GM21447 (cell line): ENCODE results near the gene PHF21A.
"Not testable (repeated sequence)": the region's sequence is repeated elsewhere in the genome, so short reads cannot be mapped to it uniquely, and the experiment has no call there.

Source experiments
- ATAC-seq: cut with Tn5 transposase; IDR thresholded peaks from one replicate; pipeline ENCODE4 v1.9.1; 2021; ENCODE audit not compliant: unreplicated experiment

Gene PHF21A

GRCh38 chr11:45985212-45985611 lies 136.0 kb downstream of the PHF21A start:
- no peak for ATAC-seq

DNA sequence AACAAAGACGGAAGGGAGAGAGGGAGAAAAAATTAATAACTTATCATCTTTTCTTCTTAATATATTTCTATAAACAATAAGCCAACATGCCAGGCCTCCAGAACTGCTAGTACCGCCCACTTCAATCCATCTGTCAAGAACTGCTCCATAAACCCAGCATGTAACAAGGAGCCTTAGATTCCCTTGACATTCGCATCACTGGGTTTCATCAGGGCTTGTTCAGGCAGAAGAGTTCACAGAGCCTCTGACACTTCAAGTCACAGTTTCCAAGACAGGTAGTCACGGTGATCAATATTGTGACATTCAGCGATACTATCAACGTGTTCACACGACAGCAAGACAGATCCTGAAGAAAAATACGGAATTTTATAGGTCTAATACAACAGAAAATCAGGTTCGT lies 137.1 kb downstream of the PHF21A start:
- ATAC-seq, result no peak

- ATAC-seq, result no peak
These were observed 137.8 kb downstream of the PHF21A start for GRCh38 chr11:45983471-45983845.

GRCh38 chr11:45982656-45983470 lies 138.4 kb downstream of the PHF21A start:
- no peak for ATAC-seq

GRCh38 chr11:45981826-45982225 lies 139.4 kb downstream of the PHF21A start:
- ATAC-seq, result not testable (repeated sequence)

- ATAC-seq, result no peak
These were observed 146.4 kb downstream of the PHF21A start for GRCh38 chr11:45974806-45975205.

DNA sequence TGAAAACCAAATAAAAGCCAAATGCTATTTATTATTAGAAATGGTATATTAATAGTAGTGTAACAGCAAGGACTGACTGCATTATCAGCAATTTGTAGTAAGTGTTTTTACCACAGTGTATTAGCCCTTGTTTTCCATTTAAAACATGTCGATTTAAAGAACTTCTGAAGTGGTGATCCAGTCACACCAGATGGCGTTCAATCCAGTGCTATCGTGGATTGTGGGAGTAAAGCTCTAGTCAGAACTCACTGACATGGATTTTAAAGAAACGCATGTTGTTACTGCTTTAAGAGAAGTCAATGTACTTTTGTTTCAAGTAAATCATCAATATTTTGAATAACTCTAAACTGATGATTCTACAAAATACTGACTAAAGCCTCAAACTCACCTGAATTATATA lies 147.7 kb downstream of the PHF21A start:
- ATAC-seq, result no peak

- no peak for ATAC-seq
These were observed 152.4 kb downstream of the PHF21A start for GRCh38 chr11:45968901-45969300.

GRCh38 chr11:45967506-45967905 lies 153.7 kb downstream of the PHF21A start:
- no peak for ATAC-seq

- peak; percentile 63 for ATAC-seq
These were observed 156.3 kb downstream of the PHF21A start for GRCh38 chr11:45964911-45965389.

DNA sequence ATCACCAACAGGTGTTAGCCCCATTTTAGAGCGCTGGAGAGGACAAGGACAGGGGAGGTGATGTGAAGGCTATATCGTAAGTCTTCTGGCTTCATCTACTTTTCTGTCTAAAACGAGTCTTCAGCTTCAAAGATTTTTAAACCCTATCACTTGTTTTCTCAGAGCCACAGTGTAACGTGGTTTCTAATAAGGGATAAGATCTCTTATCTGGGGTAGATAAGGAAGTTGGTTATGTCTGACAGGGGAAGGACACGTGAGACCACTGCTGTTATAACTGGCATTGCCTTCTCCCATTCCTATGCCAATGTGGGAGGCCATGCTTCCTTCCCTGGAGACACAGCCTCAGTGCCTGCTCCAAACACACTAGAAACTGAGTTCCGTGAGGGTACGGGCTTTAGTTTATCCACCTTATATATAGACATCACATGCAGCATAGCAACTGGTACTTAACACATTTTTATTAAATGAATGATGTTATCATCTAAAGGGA lies 159.5 kb downstream of the PHF21A start:
- ATAC-seq, result no peak

DNA sequence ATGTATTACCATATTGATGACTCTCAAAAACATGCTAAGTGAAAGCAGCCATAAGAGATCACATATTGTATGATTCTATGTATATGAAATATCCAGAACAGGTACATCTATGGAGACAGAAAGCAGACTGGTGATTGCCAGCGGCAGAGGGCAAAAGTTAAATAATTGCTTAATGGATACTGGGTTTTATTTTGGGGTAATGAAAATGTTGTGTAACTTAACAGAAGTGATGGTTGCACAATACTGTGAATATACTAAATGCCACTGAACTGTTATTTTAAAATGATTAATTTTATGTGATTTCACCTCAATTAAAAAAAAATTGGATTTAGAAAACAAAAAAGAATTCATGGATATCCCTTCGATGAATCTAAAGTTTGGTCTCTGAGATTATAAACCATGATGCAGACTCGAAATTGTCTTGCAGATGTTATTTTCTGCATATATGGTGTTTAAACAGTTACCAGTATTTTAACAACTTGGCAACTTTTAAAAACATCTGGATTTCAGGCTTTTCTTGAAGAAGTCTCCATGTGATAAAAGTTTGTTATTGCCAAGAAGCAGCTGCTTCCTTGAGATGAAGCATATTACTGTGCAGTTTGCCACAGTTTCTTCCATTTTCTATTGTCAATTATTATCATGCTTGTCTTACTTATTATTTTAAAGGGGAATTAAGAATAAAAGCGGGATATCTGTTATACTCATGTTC lies 160.7 kb downstream of the PHF21A start:
- ATAC-seq, result no peak

DNA sequence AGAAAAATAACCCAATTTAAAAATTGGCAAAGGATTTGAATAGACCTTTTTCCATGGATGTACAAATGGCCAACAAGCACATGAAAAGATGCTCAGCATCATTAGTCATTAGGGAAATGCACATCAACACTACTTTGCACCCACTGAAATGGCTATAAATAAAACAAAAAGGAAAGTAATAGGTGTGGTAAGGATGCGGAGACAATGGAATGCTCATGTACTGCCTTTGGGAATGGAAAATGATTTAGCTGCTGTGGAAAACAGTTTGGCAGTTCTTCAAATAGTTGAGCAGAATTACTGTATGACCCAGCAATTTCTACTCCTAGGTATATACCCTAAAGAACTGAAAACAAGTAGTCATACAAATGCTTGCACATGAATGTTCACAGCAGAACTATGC lies 161.4 kb downstream of the PHF21A start:
- ATAC-seq, result no peak

GRCh38 chr11:45949992-45950407 lies 171.3 kb downstream of the PHF21A start:
- no peak for ATAC-seq

DNA sequence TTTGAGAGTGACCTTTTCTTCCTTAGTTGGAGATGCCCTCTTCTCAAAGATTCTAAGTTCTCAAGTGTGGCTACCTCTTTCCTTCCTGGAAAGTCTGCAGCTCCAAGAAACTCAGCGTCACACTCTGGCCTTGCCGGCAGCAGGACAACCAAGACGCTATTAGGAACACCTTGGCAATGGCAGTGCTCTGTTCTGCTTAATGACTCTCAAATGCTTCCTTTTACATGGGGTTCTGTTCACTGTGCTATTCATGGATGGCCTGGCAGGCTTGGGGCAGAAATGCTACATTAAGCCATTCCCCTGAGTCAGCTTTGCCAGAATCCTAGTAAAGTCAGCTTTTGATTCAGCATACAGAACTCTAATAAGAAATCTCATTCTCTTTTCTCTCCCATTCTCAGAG lies 172.9 kb downstream of the PHF21A start:
- ATAC-seq, result no peak

- no peak for ATAC-seq
These were observed 173.4 kb downstream of the PHF21A start for GRCh38 chr11:45947885-45948284.

DNA sequence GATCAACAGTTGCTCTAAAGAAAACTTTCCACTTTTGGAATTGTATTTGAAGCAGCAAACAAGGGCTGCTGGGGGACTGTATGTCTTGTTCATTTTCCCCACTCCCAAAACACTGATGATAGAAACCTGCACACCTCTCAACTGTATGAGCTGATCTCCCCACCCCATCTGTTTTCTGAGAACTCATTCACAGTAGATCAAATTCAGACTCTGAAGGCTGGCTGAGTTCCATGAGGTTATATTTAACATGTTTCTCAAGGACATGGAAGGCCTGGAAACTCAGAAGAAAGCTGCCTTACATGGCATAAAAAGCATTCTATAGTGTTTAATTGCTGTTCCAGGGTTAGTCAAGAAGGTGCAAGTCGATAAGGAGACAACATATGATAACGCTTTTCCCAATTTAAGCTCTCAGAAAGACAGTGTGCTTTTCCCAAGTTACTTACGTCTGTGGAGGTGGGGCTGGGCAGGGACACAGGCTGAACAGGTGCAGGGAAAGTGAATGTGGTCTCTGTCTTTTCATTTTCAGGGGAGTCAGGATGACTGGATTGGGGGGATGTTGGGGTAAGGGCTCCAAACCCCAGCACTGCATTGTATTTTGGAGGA lies 175.8 kb downstream of the PHF21A start:
- no peak for ATAC-seq

- ATAC-seq, result no peak
These were observed 178.9 kb downstream of the PHF21A start for GRCh38 chr11:45942381-45942780.

DNA sequence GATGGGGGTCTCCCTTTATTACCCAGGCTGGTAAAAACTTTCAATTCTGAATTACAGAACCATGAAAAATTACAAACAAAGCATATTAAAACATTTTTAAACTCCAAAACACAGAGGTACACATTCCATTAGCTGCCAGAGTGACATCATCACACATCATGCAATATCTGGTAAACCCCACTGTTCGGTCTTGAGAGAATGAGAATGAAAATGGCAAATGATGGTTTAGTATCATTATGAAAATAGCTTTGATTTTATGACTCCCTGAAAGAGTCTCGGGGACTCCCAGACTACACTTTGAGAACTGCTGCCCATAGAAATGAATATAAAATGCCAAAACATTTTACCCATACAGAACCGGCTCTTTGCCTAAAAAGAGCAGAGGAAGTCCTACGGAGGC lies 180.0 kb downstream of the PHF21A start:
- ATAC-seq, result no peak

DNA sequence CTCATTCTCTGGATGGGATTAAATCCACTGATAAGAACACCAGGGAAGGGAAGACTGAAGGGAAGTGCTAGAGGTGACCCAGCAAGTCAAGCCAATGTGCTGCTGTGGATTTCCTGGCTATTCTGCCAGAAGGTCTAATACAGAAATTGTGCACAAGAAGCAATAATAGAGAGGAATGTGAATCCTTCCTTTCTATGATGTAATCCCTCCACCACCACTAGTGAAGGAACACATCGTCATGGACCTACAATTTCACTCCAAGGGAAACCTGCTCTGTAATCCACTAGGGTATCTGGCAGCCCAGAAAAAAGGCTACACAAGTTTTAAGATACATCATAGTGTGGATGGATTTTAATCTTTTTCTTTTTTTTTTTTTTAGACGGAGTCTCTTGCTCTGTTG lies 181.4 kb downstream of the PHF21A start:
- ATAC-seq, result no peak

DNA sequence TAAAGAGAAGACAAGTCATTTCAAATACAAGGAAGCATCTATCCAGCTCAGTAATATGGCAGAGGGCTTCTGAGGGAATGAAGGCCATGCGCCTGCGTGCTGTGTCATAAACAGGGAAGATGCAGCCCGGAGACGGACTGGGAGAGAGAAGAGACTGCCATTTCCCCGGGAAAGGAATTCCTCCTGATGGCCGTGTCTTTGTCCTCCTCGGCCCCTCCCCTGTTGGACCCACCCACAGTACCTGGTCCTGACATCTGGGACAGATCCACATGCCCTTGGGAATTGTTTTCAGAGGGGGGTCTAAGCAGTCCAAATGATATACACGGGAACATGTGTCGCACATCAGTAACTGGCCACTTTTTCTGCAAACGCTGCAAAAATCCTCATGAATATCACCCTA lies 183.3 kb downstream of the PHF21A start:
- no peak for ATAC-seq
